HEK293T (cell line): ENCODE data around the gene KCNB1.

Source experiments
- CTCF ChIA-PET: fragments of 350-600 bp; formaldehyde crosslinking; extraction: SDS; loops from one replicate; lab custom pipeline; 2021; ENCODE audit warnings: antibody characterized with exemption, inconsistent platforms; lab: Yijun Ruan, JAX
- POLR2A ChIA-PET: fragments of 350-600 bp; formaldehyde crosslinking; extraction: SDS; loops from one replicate; lab custom pipeline; 2020; ENCODE audit warnings: antibody characterized with exemption, inconsistent platforms; lab: Yijun Ruan, JAX
- DNase-seq: peaks from one replicate; pipeline ENCODE4 v3.0.0; 2012; ENCODE audit warnings: mixed read lengths; ENCODE audit errors: extremely low spot score
- ARNT ChIP-seq: fragments of 450-650 bp; IDR thresholded peaks from 2 replicates; pipeline ENCODE4 v1.6.1; 2017; ENCODE audit warnings: mild to moderate bottlenecking
- BHLHE40 ChIP-seq: fragments of 450-650 bp; IDR thresholded peaks from 2 replicates; pipeline ENCODE4 v1.6.1; 2016; ENCODE audit warnings: mild to moderate bottlenecking, moderate library complexity, borderline replicate concordance
- CTBP1 ChIP-seq: fragments of 450-650 bp; IDR thresholded peaks from 2 replicates; pipeline ENCODE4 v1.6.1; 2016; ENCODE audit warnings: borderline replicate concordance
- ELF4 ChIP-seq: fragments of 450-650 bp; IDR thresholded peaks from 2 replicates; pipeline ENCODE4 v1.6.1; 2017; ENCODE audit warnings: antibody characterized with exemption
- FOXA1 ChIP-seq: fragments of 450-650 bp; IDR thresholded peaks from 2 replicates; pipeline ENCODE4 v1.6.1; 2016; ENCODE audit warnings: mild to moderate bottlenecking
- FOXK2 ChIP-seq: fragments of 450-650 bp; IDR thresholded peaks from 2 replicates; pipeline ENCODE4 v1.6.1; 2016; ENCODE audit warnings: mild to moderate bottlenecking
- FOXM1 ChIP-seq: fragments of 450-650 bp; IDR thresholded peaks from 2 replicates; pipeline ENCODE4 v1.6.1; 2017; ENCODE audit warnings: mild to moderate bottlenecking, borderline replicate concordance
- HDGF ChIP-seq: fragments of 450-650 bp; IDR thresholded peaks from 2 replicates; pipeline ENCODE4 v1.6.1; 2017; ENCODE audit warnings: antibody characterized with exemption, borderline replicate concordance
- L3MBTL2 ChIP-seq: fragments of 450-650 bp; conservative IDR thresholded peaks from 2 replicates; pipeline ENCODE4 v1.6.1; 2016; ENCODE audit warnings: mild to moderate bottlenecking
- LEF1 ChIP-seq: fragments of 450-650 bp; IDR thresholded peaks from 2 replicates; pipeline ENCODE4 v1.6.1; 2017; ENCODE audit warnings: mild to moderate bottlenecking, borderline replicate concordance
- NFRKB ChIP-seq: fragments of 450-650 bp; IDR thresholded peaks from 2 replicates; pipeline ENCODE4 v1.6.1; 2016; ENCODE audit warnings: mild to moderate bottlenecking, moderate library complexity
- SP1 ChIP-seq: fragments of 450-650 bp; IDR thresholded peaks from 2 replicates; pipeline ENCODE4 v1.6.1; 2017
- SUZ12 ChIP-seq: fragments of 450-650 bp; IDR thresholded peaks from 2 replicates; pipeline ENCODE4 v1.6.1; 2016; ENCODE audit warnings: mild to moderate bottlenecking
- TARDBP ChIP-seq: fragments of 450-650 bp; IDR thresholded peaks from 2 replicates; pipeline ENCODE4 v1.6.1; 2016
- ZNF384 ChIP-seq: fragments of 450-650 bp; IDR thresholded peaks from 2 replicates; pipeline ENCODE4 v1.6.1; 2016
- TF ChIP-seq, protein P1 (sequence below): fragments of 450-650 bp; IDR thresholded peaks from 2 replicates; pipeline ENCODE4 v1.6.1; 2016

KCNB1 gene

DNA sequence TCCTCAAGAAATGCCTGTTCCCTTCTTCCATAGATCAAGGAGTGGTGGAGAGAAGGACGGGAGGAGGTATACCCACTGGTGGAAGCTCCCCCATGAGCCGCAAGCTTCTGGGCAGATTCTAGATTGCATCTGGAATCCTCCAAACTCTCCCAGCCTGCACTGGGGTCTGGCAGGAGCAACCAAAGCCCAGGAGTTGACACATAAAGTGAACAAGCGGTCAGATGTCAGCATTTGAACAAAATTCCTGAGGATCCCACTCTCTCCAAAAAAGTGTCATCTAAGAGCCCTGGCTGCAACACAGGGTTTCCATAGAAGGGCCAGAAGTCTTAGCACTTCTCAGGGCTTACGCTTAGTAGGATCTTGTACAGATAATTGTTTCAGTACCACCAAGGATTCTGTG, 88.2 kb downstream of the KCNB1 start:
- CTCF ChIA-PET = interaction anchor here (2.2 kb wide), 1 partner anchor 10 kb away, joined by 11 read pairs; no protein-coding TSS in a partner anchor
- no peak for DNase-seq
- POLR2A ChIA-PET = no interaction called here
- TF ChIP-seq CTBP1 (no peak), ARNT (no peak), BHLHE40 (no peak), LEF1 (no peak), FOXA1 (no peak), SP1 (no peak), HDGF (no peak), SUZ12 (no peak), FOXM1 (no peak), ELF4 (no peak), L3MBTL2 (no peak), ZNF384 (no peak), FOXK2 (no peak), TARDBP (no peak)
- TF ChIP-seq, protein P1, sequence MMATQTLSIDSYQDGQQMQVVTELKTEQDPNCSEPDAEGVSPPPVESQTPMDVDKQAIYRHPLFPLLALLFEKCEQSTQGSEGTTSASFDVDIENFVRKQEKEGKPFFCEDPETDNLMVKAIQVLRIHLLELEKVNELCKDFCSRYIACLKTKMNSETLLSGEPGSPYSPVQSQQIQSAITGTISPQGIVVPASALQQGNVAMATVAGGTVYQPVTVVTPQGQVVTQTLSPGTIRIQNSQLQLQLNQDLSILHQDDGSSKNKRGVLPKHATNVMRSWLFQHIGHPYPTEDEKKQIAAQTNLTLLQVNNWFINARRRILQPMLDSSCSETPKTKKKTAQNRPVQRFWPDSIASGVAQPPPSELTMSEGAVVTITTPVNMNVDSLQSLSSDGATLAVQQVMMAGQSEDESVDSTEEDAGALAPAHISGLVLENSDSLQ = no peak

DNA sequence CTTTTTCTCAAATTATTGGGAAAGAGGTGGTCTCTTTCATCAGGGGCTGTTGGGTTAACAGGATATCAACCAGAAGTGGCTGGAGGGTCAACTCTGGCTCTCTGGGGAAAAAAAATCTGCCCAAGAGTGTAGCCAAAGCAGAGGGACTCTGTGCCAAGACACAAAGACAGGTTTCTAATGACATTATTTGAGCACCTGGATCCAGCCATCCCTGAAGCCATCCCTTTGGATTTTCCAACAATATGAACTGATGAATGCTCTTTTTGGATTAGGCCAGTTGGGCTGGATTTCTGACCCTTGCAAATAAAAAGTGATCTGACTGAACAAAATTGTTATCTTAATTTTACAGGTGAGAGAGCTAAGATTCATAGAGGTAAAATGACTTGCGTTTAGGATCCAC, 88.7 kb downstream of the KCNB1 start:
- no peak for DNase-seq
- POLR2A ChIA-PET = no interaction called here
- CTCF ChIA-PET = interaction anchor here (2.2 kb wide), 1 partner anchor 9 kb away, joined by 11 read pairs; no protein-coding TSS in a partner anchor
- TF ChIP-seq L3MBTL2 (no peak), BHLHE40 (no peak), LEF1 (no peak), SUZ12 (no peak), FOXK2 (no peak), ELF4 (no peak), FOXM1 (no peak), CTBP1 (no peak), SP1 (no peak), FOXA1 (no peak), ZNF384 (no peak), NFRKB (no peak), HDGF (no peak), ARNT (no peak)
- TF ChIP-seq, protein P1 = no peak

GRCh38 chr20:49392745-49393144, 89.7 kb downstream of the KCNB1 start:
- TF ChIP-seq FOXK2 = no peak
- DNase-seq = no peak
- POLR2A ChIA-PET = no interaction called here
- CTCF ChIA-PET = no interaction called here

DNA sequence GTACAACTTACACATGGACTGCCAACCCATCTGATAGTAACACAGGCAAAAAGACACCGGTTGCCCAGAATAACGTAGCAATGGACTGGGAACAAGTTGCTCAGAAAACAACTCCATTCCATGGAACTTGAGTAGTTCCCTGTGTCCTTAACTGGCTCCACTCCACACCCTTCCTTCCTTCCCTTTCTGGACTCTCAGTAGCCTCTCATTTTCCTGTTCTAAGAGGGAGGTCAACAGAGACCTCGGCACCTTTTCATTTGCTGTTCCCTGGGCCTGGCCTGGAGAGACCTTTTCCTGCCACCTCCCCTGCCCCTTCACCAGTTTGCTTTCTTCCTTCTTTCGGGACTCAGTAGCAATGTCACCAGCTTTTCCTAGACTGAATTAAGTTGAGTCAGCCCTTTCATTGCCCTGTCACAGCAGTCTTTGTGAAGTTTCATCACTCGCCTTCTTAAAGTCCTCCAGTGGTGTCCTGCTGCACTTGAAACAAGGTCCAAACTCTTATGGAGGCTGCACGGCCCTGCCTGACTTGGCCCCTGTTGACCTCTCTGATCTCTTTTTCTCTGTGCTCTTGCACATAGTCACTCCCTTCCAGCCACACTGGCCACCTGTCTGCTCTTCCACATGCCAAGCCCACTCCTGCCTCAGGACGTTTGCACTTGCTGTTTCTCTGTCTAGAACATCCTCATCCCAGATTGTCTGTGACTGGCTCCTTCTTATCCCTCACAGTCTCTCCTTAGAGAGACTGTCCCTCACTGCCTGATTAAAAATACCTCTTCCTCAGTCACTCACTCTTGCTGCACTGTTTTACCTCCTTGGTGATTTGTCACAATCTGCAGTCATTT, 90.8 kb downstream of the KCNB1 start:
- no peak for DNase-seq
- ChIA-PET CTCF (no interaction called here), POLR2A (no interaction called here)
- TF ChIP-seq SP1 (no peak), TARDBP (no peak), L3MBTL2 (no peak), CTBP1 (no peak), FOXK2 (no peak), HDGF (no peak), FOXA1 (no peak), BHLHE40 (no peak), NFRKB (no peak), SUZ12 (no peak), FOXM1 (no peak), ZNF384 (no peak)
- TF ChIP-seq, protein P1 = no peak

DNA sequence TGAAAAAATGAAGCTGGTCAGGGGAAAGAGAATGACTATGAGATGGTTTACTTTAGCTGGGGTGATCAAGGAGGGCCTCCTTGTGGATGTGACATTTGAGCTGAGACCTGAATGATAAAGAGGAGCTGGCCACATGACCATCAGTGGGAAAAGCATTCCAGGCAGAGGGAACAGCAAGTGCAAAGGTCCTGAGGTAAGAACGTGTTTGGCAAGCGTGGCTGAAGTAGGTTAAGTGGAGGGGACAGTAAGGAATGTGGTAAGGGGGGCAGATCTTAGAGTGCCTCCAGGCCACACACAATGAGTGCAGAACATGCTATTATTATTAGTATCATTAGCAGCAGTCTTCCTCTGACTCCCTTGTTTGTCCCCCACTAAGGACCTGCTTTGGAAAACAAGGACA, 92.6 kb downstream of the KCNB1 start:
- POLR2A ChIA-PET = no interaction called here
- no peak for DNase-seq
- TF ChIP-seq SP1 (no peak), ELF4 (no peak), NFRKB (no peak), LEF1 (no peak), ZNF384 (no peak), L3MBTL2 (no peak), SUZ12 (no peak), ARNT (no peak), BHLHE40 (no peak), CTBP1 (no peak), FOXM1 (no peak), FOXA1 (no peak), TARDBP (no peak), HDGF (no peak), FOXK2 (no peak)
- TF ChIP-seq, protein P1 = no peak
- CTCF ChIA-PET = no interaction called here

GRCh38 chr20:49388744-49389143, 93.7 kb downstream of the KCNB1 start:
- POLR2A ChIA-PET = no interaction called here
- TF ChIP-seq HDGF = no peak
- no peak for TF ChIP-seq BHLHE40
- no peak for TF ChIP-seq FOXM1
- no peak for TF ChIP-seq ARNT
- TF ChIP-seq FOXA1 = no peak
- no peak for TF ChIP-seq SP1
- no peak for TF ChIP-seq TARDBP
- no peak for DNase-seq
- CTCF ChIA-PET = no interaction called here
